ENCODE data around the gene RAB30. TPM values are rescaled to one million over a fixed set of nuclear protein-coding genes. Genes with fewer than 3 reads are reported as not detected.

RAB30 gene
- total and polyA plus RNA-seq, 9 of the 15 experiments (the other 6 are each of a cell fraction or from before 2014, with no cell fraction given) = 0.29 to 1.3 (median 1.0) TPM

GRCh38 chr11:82981852-82982251, 89.8 kb downstream of the RAB30 start (continued):
- TF ChIP-seq POLR2G (IDR thresholded peaks at IDR 0.05; ENCODE audit: low read depth, low read length) = no peak
- TF ChIP-seq PRPF4 (IDR thresholded peaks at IDR 0.05; ENCODE audit: insufficient read depth, low read depth, low read length, poor library complexity, severe bottlenecking) = no peak
- TF ChIP-seq ZBTB12 (CRISPR knock-in tag; IDR thresholded peaks at IDR 0.05) = no peak

GRCh38 chr11:82980947-82981346, 90.8 kb downstream of the RAB30 start:
- in situ Hi-C loops (cut with MboI) (no loop called here), intact Hi-C loops (cut with micrococcal nuclease) (loop anchor here (5.0 kb wide), 1 partner anchor 471 kb away; no protein-coding TSS in a partner anchor)
- DNase-seq (ENCODE audit: extremely low read depth in 1 of 4, low spot score in 3 of 4) (no peak), FAIRE-seq (peak; percentile 11), ATAC-seq (peak; percentile 60; the same call in 2 of the 3 replicates)
- Histone ChIP-seq H3K9me1 (ENCODE audit: control insufficient read depth, insufficient read depth, low read length) (no peaks in the 10 kb centered on the region), H3K4me1 (replicated peaks in 1 of 2; ENCODE audit: control insufficient read depth in 2 of 2, insufficient read depth in 2 of 2, low read length in 2 of 2) (peaks cover 6 to 8% of the 10 kb centered on the region in 2 experiments; a peak in 2 of 5 replicates), H3K4me3 (no peak overlapping the region), H3K4me2 (ENCODE audit: insufficient read depth, low read length) (no peak overlapping the region), H3K27me3 (ENCODE audit: control insufficient read depth in 2 of 2, insufficient read depth in 2 of 2, low read length in 2 of 2) (no peaks in the 10 kb centered on the region), H3K27ac (ENCODE audit: extremely low read depth, low read depth, low read length) (no peak overlapping the region), H3K9ac (ENCODE audit: insufficient read depth in 1 of 2, low read depth in 2 of 2, low read length in 2 of 2) (no peak overlapping the region), H2AFZ (ENCODE audit: low read depth, low read length) (0 out of 2 replicates have a peak overlapping the region, but pooled peaks have one; percentile 58), H3K79me2 (ENCODE audit: control insufficient read depth, insufficient read depth, low read length) (no peaks in the 10 kb centered on the region), H3K36me3 (ENCODE audit: control insufficient read depth, insufficient read depth, low read length) (no peaks in the 10 kb centered on the region), H4K20me1 (replicated peaks; ENCODE audit: control insufficient read depth, insufficient read depth, low read length) (no peaks in the 10 kb centered on the region), H3K9me3 (replicated peaks; ENCODE audit: control insufficient read depth, insufficient read depth, low read depth, low read length) (no peaks in the 10 kb centered on the region)
- WGBS (ENCODE audit: insufficient coverage, low coverage, missing lambda C conversion rate) = 17% methylated on average over 4 of the region's 4 CpGs
- ChIA-PET POLR2A (interaction anchor here (1.3 kb wide), 1 partner anchor 80 kb away, joined by 4 read pairs; the partner anchor contains the start of gene PRCP), CTCF (ENCODE audit: low intra/inter-chr PET ratio) (no interaction called here)
- BruUV-seq (replicated peaks) = no TSS peak
- TF ChIP-seq RBM14 (IDR thresholded peaks at IDR 0.05; ENCODE audit: borderline replicate concordance, insufficient read depth, low read depth, low read length) = no peak
- TF ChIP-seq EP400 (IDR thresholded peaks at IDR 0.05) = no peak
- no peak for TF ChIP-seq NCOA1 (IDR thresholded peaks at IDR 0.05; ENCODE audit: low read depth)
- TF ChIP-seq NR2C2 (CRISPR knock-in tag; IDR thresholded peaks at IDR 0.05) = no peak
- no peak for TF ChIP-seq NR2C2 (tag; IDR thresholded peaks at IDR 0.05)
- no peak for TF ChIP-seq TAF9B (IDR thresholded peaks at IDR 0.05; ENCODE audit: partially characterized antibody)
